Muscle layer of duodenum (tissue), 2 donors: ENCODE results near the gene DCTN3.
A peak's percentile ranks its signal among the peaks of the same experiment; 100 is the strongest.

Experiments used
- H3K27ac ChIP-seq: one replicate; pipeline ENCODE4 v1.7.0; 2013; ENCODE audit warnings: mild to moderate bottlenecking, low read length
- H3K27me3 ChIP-seq: one replicate; pipeline ENCODE4 v1.7.0; 2013; ENCODE audit warnings: low read depth, mild to moderate bottlenecking, control low read depth, low read length
- H3K36me3 ChIP-seq, 2 donors: one replicate each; pipeline ENCODE4 v1.7.0; 2013; ENCODE audit warnings: low read length in 2 of 2, control low read depth in 1 of 2, mild to moderate bottlenecking in 1 of 2; ENCODE audit not compliant: insufficient read depth in 2 of 2, control insufficient read depth in 1 of 2
- H3K4me1 ChIP-seq, 2 donors: one replicate each; pipeline ENCODE4 v1.7.0; 2013; ENCODE audit warnings: low read length in 2 of 2, mild to moderate bottlenecking in 2 of 2, control low read depth in 1 of 2, moderate library complexity in 1 of 2; ENCODE audit not compliant: insufficient read depth in 2 of 2, control insufficient read depth in 1 of 2
- H3K4me3 ChIP-seq, 2 donors: one replicate each; pipeline ENCODE4 v1.7.0; 2013; ENCODE audit warnings: low read length in 2 of 2, low read depth in 1 of 2, mild to moderate bottlenecking in 1 of 2
- H3K9me3 ChIP-seq, 2 donors: one replicate each; pipeline ENCODE4 v1.7.0; 2013; ENCODE audit warnings: low read length in 2 of 2, control low read depth in 1 of 2, mild to moderate bottlenecking in 1 of 2; ENCODE audit not compliant: control insufficient read depth in 1 of 2
- donor health status: healthy.

DCTN3 gene

GRCh38 chr9:34620061-34620994 lies at the start of gene DCTN3:
Gene DCTN3 (minus strand): TSS chr9:34620495. CDS start chr9:34620464, 31 bp downstream.
- Histone ChIP-seq H3K27ac (no peak within 1 kb of the TSS), H3K36me3 (peaks cover 30 to 35% of the 10 kb centered on the region in 2 donors), H3K4me3 (peak within 1 kb of the TSS; percentile 70 to 83), H3K27me3 (peaks cover 30% of the 10 kb centered on the region), H3K9me3 (no peaks in the 10 kb centered on the region), H3K4me1 (peaks cover 0 to 20% of the 10 kb centered on the region in 2 donors)

DNA sequence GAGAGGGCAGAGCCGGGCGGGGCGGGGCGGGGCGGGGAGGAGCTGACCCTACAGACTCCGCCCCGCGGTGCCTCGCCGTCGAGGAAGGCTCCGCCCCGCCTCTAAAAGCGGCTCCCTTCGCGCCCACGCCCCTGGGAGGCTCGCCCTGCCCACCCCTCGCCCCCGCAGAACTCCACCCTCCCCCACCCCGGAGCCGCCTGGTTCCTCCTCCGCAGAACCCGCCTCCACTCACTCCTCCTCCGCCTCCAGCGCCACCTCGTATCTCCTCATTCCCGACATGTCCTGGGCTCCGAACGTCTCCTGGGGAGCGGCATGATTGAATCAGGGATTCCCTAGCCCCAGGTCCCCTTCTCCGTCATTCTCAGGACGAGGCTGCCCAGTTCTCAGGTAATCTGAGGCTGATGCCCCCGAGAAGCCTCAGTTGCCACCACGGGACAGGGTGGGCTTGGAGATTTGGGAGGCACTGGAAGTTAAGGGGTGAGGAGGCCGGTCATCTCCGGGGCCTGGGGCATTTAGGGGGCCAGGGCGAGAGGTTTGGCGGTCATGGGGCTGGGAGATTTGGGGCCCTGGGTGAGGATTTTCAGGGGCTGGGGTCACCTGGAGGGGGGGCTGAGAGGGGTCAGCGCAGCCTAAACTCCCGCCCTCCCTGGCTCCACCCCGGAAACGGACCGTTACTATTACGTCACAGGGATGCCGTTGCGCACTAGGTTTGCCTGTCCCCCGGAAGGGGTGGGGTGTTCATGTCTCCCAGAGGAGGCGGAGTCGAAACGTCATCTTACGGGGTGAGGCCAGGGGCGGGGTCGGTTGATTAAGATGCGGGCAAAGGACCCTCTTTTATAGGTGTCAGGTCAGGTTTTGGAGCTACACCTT lies 45.3 kb upstream of the DCTN3 start:
- H3K27ac ChIP-seq = peak overlapping the region; percentile 96
- peaks cover under 1 to 21% of the 10 kb centered on the region in 2 donors for H3K36me3 ChIP-seq
- H3K27me3 ChIP-seq = no peaks in the 10 kb centered on the region
- H3K4me3 ChIP-seq = peak overlapping the region; percentile 76 to 85
- no peaks in the 10 kb centered on the region for H3K9me3 ChIP-seq
- peaks cover 5 to 8% of the 10 kb centered on the region in 2 donors for H3K4me1 ChIP-seq

GRCh38 chr9:34665067-34665380 lies 44.7 kb upstream of the DCTN3 start:
- Histone ChIP-seq H3K4me1 (peaks cover 5 to 8% of the 10 kb centered on the region in 2 donors), H3K9me3 (no peaks in the 10 kb centered on the region), H3K36me3 (peaks cover 4 to 27% of the 10 kb centered on the region in 2 donors), H3K4me3 (peak overlapping the region; percentile 56 to 76), H3K27ac (peak overlapping the region; percentile 85), H3K27me3 (no peaks in the 10 kb centered on the region)

DNA sequence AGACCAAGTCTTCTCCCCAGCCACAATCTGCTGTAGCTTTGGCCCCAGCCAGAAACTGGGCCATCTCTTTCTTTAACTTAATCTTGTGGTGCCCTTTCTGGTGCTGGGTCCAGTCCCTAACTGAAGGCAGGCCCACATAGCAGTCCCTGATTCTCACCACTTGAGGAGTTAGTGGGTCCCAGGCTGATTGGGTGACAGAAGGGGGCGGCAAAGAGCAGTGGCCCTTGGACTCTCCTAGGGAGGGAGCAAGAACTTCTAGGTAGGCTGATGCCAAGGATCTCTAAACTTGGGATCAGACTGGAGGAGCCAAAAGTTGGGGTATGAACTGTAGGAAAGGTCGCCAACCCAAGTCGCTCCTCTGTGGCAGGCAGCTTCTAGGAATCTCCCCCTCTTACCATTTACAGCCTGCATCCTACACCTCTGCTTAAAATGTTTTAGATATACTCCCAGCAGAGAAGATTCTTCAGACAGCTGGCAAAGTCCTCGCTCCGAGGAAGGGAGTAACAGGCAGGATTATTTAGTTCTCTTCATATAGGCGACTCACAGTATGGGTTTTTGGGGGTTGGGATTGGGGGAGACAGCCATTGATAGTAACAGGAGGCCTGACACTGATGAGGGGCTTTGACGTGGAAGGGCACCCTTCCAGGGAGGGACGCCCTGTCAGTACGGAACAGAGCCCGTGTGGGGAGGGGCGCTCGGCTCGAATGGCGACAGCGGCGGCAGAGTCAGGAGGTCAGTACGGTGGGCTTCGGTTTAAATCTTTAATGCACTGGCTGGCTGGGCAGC lies 44.2 kb upstream of the DCTN3 start:
- Histone ChIP-seq H3K9me3 (no peaks in the 10 kb centered on the region), H3K27ac (peak overlapping the region; percentile 85), H3K4me3 (peak overlapping the region; percentile 56 to 76), H3K36me3 (peaks cover 7 to 32% of the 10 kb centered on the region in 2 donors), H3K4me1 (peaks cover 5 to 8% of the 10 kb centered on the region in 2 donors), H3K27me3 (no peaks in the 10 kb centered on the region)

GRCh38 chr9:34663303-34663605 lies 43.0 kb upstream of the DCTN3 start:
- no peak overlapping the region for H3K27ac ChIP-seq
- no peaks in the 10 kb centered on the region for H3K9me3 ChIP-seq
- peaks cover 5 to 8% of the 10 kb centered on the region in 2 donors for H3K4me1 ChIP-seq
- no peak overlapping the region for H3K4me3 ChIP-seq
- peaks cover 7 to 34% of the 10 kb centered on the region in 2 donors for H3K36me3 ChIP-seq
- no peaks in the 10 kb centered on the region for H3K27me3 ChIP-seq

DNA sequence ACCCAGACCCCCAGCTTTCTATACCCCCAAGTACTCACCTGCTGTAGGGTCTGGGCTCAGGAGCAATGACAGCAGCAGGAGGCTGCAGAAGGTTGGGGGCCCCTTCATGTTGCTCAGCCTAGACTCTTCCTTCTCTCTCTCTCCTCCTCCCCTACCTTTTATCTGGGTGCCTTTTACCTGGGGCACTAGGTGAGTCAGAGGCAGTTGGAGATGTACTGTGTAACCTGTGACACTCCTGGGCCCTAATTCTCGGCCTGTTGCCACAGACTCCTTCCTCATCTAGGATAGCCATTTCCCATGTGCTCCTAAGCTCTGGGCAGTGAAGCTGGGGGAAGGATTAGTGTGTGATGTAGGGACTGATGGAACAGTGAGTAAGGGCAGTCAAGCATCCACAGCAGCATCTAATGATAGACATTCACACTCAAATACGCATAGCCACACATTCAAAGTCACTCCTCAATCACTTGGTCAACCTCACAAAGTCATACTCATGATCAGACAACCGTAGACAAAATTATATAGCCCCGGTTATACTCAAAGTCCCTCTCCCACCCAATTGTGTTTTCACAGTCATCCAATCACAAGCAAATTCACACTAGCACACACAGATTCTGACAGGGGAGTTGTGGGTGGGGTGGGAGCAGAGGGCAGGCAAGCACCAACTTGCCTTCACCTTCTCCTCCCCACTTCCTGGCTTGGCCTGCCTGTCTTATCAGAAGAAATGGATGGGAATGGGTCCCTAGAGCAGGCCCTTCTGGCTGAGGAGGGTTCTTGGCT lies 42.4 kb upstream of the DCTN3 start, which contains the start of gene CCL27:
TSS of gene CCL27 (minus strand) at position 132 of the 777 bp plus-strand sequence. CDS start at position 108, 24 bp downstream.
- H3K4me1 ChIP-seq = peaks cover 5 to 8% of the 10 kb centered on the region in 2 donors
- no peaks in the 10 kb centered on the region for H3K27me3 ChIP-seq
- H3K4me3 ChIP-seq = no peak within 1 kb of the TSS
- H3K36me3 ChIP-seq = peaks cover 7 to 34% of the 10 kb centered on the region in 2 donors
- no peak within 1 kb of the TSS for H3K27ac ChIP-seq
- H3K9me3 ChIP-seq = no peaks in the 10 kb centered on the region

- Histone ChIP-seq H3K36me3 (peaks cover 7 to 34% of the 10 kb centered on the region in 2 donors), H3K27me3 (no peaks in the 10 kb centered on the region)
Measured at GRCh38 chr9:34659592-34660253, 39.4 kb upstream of the DCTN3 start.

GRCh38 chr9:34658461-34658860 lies 38.2 kb upstream of the DCTN3 start:
- Histone ChIP-seq H3K4me3 (no peak overlapping the region), H3K36me3 (peaks cover 7 to 34% of the 10 kb centered on the region in 2 donors), H3K27ac (no peak overlapping the region), H3K27me3 (no peaks in the 10 kb centered on the region), H3K9me3 (no peaks in the 10 kb centered on the region), H3K4me1 (peaks cover 2 to 21% of the 10 kb centered on the region in 2 donors)

More at GRCh38 chr9:34659592-34660253, 39.4 kb upstream of the DCTN3 start:
- Histone ChIP-seq H3K27ac (no peak overlapping the region), H3K4me1 (peaks cover 5 to 13% of the 10 kb centered on the region in 2 donors), H3K4me3 (no peak overlapping the region), H3K9me3 (no peaks in the 10 kb centered on the region)

- peaks cover 7 to 26% of the 10 kb centered on the region in 2 donors for H3K36me3 ChIP-seq
- no peak overlapping the region for H3K27ac ChIP-seq
- no peaks in the 10 kb centered on the region for H3K9me3 ChIP-seq
- no peaks in the 10 kb centered on the region for H3K27me3 ChIP-seq
- no peak overlapping the region for H3K4me3 ChIP-seq
- peaks cover 15 to 35% of the 10 kb centered on the region in 2 donors for H3K4me1 ChIP-seq
Measured at GRCh38 chr9:34656992-34657391, 36.7 kb upstream of the DCTN3 start.

DNA sequence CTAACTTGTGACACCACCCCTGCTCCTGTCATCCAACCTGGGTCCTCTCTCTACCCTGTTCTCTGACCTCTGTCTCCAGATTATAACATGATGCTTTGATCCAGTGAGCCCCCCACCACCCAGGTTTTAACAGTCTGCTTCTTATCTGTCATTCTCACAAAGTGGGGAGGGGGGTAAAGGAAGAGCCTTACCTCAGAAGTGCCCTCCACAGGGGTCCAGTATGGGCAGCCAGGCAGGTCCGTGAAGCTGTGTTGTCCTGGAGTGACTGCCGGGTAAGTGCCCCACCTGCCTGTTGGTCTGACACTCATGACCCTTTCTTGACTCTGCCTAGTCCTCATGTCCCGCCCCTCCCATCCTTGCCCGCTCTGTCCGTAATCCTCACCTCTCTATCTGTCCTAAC lies 35.1 kb upstream of the DCTN3 start:
- peaks cover 24 to 49% of the 10 kb centered on the region in 2 donors for H3K4me1 ChIP-seq
- H3K27me3 ChIP-seq = no peaks in the 10 kb centered on the region
- H3K36me3 ChIP-seq = peaks cover 4 to 11% of the 10 kb centered on the region in 2 donors
- no peak overlapping the region for H3K27ac ChIP-seq
- H3K4me3 ChIP-seq = no peak overlapping the region
- H3K9me3 ChIP-seq = no peaks in the 10 kb centered on the region
